Activated effector memory CD4-positive, alpha-beta T cell treated with anti-CD3 and anti-CD28 coated beads, Interleukin-2, amount 50 U/mL, for 16 hours (primary cell): ENCODE data around the gene GPR17.

Source experiments
- DNase-seq: peaks from one replicate; pipeline ENCODE4 v3.0.0-alpha.2; 2020

The GPR17 gene

DNA sequence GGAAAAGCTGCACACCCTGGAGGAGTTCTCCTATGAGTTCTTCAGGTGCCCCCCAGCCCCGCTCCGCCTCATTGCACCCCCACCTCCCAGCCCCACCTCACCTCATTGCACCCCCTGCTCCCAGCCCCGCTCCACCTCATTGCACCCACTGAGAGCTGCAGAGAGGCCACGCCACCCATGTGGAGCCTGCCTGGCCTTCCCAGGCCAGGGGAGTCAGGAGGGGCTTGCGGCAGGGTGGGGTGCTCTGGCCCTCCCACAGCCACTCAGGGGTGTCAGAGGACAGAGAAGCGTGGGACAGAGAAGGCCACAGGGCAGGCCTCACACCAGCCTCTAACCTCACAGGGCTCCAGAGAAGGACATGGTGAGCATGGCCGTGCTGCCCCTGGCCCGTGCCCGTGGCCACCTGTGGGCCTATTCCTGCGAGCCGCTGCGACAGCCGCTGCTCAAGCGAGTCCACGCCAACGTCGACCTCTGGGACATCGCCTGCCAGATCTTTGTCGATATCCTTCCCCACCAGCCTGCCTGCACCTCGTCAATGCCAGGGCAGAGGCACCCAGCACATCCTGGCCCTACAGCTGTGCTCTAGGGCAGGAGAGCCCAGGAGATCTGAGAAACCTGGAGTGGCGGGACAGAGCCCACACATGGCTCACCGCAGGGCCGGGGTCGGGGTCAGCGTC is 15.0 kb upstream of the GPR17 start:
- DNase-seq: no peak

DNA sequence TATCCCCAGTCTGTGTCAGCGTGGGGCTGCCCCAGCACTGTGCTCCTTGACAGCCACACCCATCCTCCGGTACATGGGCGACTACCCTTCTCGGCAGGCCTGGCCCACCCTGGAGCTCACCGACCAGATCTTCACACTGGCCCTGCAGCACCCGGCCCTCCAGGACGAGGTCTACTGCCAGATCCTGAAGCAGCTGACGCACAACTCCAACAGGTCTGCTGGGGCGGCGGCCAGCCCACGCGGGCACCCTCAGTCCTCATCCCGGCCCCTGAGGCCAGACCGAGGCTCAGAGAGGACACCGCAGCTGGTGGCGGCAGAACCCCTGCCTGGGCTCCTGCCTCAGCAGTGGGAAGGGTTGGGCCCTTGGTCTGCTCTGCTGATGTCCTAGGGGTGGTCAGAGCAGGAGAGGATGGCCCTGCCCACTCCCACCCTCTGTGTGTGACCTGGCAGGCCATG is 14.4 kb upstream of the GPR17 start:
- no peak for DNase-seq

DNA sequence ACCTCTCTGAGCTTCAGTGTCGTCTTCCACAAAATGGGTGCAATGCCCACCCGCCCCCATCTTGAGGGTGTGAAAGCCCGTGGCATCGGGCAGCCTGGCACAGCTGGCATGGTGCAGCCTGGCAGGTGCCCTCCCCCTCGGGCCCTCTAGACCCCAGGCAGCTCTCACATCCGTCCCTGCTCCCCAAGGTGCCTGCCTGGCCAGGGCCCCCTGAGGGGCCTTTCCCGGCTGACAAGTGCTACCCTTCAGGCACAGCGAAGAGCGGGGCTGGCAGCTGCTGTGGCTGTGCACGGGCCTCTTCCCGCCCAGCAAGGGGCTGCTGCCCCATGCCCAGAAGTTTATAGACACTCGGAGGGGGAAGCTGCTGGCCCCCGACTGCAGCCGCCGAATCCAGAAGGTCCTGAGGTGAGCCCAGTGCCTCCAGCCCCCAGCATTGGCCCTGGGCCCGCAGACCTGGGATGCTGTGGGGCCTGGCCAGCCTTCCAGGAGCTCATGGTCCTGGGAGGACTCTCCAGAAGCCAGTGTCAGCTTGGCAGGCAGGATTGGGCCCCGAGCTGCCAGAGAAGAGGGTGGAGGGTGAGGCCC is 13.9 kb upstream of the GPR17 start:
- DNase-seq: no peak

DNA sequence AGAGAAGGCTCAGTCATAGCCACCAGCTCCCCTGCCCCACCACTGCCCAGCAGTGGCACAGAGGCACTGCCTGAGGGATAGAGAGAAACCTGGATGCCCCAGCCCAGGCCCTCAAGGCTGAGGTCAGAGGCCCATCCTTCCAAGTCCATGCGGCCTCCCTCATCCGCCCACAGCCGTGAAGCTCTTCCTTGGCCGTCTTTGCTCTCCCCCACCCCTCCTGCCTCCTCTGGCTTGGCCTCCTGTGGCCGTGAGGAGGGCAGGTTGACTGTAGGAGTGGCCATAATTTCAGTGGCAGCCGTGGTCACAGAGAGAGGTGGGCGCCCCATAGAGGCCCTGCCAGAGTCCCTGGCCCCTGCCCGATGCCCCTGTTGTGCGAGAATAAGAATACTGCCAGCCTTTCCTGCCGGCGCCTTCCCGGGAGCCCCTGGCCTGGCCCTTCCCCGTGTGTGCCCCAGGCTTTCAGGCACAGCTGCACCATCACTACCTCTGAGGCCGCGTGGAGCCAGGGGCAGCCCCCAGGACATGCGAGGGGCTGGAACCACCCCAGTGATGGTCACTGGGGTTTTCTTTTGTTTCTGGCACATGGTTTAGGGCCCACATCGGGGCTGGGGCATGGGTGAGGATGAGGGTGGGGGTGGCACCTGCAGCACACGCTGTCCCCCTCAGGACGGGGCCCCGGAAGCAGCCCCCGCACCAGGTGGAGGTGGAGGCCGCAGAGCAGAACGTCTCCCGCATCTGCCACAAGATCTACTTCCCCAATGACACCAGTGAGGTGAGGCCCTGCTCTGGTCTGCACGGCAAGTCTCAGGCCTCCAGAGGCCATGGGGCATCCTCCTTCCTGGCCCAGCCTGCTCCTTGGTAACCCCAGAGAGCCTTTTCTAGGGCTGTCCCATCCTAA is 13.1 kb upstream of the GPR17 start:
- no peak for DNase-seq

DNA sequence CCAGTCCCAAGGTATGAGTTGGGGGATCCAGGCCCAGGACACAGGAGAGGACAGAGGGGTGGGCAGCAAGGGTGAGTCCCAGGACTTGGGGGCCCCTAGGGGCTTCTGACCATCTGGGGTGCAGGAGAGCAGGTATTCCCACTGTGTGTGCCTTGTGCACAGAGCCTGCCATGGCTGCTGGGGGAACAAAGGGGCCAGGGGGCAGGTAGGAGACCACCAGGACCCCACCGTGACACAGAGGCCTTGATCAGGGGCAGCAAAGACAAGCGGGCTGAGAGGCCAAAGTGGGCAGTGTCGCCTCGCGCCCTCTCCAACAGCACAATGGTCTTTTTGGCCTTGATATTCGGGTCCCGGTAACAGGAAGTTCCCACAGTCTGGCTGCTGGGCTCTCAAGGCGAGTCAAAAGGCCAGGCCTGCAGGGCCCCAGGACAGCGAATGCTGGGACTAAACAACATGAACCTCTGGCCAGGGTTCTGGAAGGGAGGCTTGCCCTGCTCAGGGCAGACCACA is 12.3 kb upstream of the GPR17 start:
- DNase-seq: no peak

DNA sequence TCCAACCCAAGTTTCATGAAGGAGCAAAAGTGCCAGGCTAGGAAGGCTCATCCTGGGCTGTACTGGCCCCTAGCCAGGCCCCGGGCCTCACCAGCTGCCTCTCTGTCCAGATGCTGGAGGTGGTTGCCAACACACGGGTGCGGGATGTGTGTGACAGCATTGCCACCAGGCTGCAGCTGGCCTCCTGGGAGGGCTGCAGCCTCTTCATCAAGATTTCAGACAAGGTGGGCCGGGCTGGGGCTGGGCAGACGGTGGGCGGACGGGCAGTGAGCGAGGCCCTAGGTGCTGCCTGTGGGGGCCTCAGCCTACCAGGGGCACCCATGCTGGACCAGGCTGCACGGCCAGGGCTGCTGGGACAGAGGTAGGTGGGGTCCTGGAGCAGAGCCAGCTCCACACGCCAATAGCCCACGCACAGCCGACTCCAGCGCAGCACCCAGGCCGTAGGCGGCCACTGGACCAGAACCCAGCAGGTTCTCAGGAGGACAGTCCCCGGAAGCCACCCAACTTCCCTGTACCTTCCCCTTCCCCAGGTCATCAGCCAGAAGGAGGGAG is 11.8 kb upstream of the GPR17 start:
- DNase-seq: no peak

DNA sequence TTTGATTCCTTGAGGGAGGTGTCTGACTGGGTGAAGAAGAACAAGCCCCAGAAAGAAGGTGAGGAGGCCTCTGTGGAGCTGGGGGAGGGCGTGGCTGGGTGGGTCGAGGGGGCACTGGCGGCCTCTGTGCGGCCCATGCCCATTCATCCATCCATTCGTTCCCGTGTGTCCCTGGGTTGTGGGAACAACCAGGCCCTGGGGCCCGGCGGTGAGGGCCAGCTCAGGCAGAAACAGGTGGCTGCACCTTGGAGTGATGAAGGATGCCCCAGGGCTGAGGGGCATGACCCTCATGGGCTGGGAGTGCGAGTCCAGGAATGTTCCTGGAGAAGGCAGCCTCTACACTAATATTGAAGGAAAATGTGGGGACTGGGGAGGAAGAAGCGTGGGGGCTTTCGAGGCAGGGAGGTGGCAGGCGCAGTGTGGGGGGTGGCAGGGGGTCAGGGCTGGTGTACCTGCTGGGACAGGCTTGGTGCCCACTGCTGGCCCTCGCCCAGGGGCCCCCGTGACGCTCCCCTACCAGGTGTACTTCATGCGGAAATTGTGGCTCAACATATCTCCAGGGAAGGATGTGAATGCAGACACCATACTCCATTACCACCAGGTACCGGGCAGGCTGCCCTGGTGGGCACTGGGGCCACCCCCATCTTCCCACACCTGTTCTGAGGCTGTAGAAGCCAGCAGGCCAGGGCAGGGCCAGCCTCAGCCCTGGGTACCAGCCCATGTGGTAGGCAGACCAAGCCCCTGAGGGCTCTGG is 11.2 kb upstream of the GPR17 start:
- DNase-seq: no peak

DNA sequence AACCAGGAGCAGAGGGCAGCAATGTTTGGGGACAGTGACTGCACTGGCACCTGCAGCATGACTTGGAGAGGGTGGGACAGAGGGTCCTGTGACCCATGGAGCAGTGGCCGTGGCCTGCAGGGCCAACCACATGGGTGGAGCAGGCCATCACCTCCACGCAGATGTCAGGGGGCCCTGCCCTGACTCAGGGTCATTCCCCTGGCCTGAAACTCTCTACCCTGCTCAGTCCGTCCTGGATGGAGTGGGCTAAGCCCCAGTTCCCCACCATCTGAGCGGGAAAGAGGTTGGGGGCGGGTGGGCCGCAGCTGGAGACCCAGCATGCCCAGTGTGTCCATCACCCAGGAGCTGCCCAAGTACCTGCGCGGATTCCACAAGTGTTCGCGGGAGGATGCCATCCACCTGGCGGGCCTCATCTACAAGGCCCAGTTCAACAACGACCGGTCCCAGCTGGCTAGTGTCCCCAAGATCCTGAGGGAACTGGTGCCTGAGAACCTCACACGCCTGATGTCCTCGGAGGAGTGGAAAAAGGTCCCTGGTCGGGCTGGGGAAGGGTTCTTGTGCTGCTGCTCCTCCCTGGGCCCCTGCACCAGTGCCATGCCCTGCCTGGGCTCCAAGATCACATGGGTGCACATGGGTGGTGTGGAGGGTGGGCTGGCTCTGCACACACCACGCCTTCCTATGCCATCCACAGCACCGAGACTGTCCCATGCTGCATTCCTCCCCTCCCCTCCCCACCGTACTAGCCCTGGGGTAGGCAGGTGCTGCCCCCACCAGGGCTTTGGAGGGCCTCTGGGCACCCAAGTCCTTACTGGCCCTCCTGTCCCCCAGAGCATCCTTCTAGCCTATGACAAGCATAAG is 10.3 kb upstream of the GPR17 start:
- DNase-seq: no peak

DNA sequence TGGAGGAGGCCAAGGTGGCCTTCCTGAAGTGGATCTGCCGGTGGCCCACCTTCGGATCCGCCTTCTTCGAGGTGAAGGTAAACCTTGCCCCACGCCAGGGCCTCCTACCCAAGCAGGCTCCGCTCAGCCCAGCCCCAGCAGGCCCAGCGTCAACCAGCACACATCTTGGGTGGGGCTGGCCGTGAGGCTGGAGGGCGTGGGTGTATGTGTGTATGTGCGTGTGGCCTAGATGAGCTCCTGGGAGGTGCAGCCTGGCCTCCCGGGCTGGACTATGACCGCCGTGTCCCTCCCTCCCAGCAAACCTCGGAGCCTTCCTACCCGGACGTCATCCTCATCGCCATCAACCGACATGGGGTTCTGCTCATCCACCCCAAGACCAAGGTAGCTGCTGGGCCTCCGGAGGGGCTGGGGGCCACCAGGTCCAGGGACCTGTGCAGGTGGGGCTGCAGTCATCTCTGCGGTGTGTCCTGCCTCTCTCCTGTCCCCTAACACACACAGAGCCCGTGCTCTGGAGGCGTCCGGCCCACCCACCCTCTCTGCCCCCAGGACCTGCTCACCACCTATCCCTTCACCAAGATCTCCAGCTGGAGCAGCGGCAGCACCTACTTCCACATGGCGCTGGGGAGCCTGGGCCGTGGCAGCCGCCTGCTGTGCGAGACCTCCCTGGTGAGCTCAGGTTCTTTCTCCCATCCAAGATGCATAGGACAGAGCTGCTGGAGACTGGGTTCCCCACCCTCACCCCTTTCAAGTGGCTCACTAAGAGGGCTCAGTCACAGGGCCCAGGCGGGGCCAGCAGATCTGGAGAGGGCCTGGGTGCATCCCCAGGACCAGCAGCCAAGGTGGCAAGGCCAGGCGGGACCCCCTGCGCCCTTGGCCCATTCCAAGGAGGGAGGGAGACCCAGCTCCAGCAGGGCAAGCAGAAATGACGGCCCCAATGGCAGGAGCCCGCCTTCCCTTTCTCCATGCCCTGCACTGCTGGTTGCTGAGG is 9.4 kb upstream of the GPR17 start:
- DNase-seq: no peak

DNA sequence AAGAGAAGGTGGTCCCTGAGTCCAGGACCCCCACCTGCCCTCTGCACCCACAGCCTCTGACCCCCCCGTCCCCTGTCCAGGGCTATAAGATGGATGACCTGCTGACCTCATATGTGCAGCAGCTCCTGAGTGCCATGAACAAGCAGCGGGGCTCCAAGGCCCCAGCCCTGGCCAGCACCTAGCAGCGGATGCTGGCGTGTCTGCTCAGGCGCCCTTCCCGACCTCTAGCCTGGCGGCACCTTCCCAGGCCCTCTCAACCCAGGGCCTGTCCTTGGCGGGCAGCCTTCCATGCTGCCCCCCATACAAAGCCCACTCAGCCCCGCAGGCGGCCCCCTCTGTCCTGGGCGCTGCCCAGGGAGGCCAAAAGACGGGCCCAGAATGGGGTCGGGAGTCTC is 8.7 kb upstream of the GPR17 start:
- DNase-seq: no peak

DNA sequence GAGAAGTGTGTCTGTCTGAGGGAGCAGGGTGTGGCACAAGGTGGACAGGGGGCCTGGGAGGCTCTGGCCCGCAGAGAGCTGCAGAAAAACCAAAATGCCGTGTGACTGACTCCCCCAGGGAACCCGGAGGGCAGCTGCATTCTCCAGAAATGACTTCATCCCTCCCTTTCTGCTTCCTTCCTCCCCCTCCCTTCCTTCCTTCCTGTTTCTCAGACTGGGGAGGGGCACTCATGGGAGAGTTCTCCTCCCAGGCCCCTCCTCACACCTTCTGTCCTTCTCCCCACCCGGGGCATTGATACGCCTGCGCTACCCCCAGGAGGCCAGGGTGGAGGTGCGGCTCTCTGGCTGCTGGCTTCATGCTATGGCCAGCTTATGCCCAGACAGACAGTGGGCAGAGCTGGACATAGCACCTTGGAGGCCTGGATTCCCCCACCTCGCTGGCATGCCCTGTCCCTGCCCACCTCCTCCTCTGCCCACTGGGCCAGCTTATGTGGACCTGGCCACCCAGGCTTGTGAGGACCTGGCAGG is 8.2 kb upstream of the GPR17 start:
- DNase-seq: no peak

DNA sequence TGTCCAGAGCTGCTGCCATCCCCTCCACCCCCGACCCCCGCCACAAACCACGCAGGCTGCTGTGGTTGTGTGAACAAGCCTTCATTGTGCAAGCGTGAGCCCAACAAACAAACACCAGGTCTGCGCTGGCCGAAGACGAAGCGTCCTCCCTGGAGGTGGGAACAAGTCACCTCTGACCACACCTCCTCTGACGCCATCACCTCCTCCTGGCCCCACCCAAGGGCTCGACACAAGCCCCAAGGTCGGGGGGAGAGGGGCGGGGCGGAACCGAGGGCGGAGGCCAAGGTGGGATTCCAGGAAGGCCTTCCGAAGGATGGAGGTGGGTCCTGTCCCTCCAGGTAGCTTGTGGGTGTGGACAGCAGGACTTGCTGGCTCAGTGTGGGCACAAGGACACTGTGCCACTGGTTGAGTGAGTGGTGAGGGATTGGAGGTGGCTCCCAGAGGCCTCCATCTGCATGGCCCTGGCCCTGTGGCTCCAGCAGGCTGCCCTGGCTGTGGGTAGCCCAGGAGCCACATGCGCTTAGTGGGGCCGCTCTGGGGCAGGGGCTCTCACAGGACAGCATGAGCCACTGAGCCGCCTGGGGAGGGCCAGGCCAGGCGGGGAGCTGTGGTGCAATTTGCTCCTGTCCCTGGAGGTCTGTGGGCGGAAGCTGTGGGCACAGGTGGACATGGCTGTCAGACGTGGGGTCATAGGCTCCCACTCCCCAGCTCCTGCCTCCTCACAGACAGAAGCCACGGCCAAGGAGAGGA is 7.4 kb upstream of the GPR17 start:
- no peak for DNase-seq

DNA sequence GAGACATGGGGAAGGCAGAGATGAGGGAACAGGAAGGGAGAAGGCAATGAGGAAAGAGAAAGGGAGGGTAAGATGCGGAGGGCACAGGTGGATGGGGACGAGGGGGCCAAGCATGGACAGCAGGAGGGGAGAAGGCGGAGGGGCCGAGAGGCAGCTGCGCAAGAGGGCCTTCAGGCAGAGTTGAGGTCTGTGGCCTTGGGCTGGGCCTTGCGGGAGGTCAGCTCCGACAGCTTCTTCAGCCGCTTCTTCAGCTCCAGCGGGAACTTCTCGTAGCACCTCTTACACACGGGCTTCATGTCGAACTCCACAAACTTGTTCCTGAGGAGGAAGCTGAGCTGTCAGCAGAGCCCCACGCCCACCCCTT is 6.9 kb upstream of the GPR17 start:
- no peak for DNase-seq

DNA sequence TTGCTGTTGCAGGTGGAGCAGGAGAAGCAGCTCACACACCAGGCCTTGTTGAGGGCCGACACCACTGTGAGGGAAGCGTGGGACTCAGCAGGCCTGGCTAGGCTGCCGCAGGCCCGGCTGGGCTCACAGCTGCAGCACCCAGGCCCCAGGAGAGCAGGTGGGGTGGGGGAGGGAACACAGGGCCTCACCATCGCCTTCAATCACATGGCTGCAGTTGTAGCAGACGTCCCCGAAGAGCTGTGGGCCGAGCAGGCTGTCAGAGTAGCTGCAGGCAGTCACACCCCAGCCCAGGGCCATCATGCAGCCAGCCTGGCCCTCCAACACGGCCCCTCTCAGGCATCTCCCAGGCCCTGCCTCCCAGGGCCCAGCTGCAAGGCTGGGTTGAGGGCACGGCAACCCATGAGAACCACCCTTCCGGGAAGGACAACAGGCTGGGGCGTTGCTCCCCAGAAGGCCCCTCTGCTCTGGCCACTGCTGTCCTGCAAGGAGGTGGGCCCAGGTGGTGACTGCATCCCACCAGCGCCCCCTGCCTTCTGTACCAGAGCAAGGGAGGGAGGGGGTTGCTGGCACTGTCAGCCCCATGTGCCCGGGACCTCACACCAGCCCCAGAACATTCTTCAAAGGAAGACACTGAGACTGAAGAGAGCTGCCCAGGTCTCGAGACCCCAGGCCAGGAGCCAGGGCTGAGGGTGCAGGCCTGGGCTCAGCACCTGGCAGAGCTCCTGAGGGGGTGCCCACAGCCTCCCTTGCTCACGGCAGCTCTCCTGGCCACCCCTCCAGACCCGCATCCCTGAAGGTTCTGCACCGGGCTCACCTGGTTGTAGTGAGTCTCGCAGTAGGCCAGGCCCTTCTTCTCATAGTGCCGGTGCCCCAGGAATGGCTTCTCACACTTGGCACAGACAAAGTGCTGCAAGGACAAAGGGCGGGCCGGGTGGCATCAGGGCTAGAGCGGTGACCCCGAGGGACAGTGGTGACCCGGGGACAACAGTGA is 5.6 kb upstream of the GPR17 start:
- peak; percentile 73 for DNase-seq

DNA sequence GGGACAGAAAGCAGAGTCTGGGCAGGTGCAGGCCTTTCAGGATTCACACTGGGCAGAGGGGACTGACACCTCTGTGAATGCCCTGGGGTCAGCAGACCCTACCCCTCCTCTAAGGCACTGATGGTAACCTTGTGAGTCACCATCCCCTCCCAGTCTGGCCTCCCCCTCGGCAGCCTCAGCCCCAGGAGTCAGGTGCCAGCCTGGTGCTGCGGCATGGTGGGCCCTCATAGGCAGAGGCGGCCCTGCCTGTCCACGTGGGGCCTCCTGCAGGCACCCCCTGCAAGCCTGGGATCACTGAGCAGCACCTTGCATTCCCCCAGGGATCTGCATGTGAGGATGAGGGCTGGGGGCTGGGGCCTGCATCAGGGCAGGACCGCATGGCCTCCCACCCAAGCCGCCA is 4.8 kb upstream of the GPR17 start:
- DNase-seq: no peak

DNA sequence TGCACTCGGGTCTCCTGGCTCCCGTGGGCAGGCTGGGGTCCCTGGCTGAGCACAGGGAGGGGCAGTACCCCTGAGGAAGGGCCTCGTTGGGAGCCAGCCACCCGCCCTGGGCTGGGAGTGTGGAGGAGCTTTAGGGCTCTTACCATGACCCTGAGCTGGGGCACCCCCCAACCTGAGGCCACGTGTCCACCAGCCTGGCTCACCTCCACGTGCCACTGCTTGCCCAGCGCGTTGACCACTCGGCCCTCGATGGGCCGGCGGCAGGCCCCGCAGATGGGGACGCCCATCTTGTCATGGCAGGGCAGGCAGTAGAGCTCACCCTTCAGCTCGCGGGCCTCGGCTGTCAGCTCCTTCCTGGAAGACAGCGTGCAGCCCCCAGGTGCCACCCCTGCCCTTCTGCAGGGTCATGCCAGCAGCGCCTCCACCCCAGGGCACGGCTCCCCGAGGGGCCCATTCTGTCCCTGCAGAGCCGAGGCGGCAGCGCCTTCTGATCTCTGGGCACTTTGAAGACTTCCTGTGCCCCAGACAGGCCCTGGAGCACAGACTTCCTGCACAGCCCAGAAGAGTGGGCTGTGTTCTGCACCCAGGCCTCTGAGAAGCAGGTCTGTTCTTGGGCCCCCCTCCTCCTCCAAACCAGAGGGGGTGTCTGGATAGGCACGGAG is 4.0 kb upstream of the GPR17 start:
- peak; percentile 79 for DNase-seq

DNA sequence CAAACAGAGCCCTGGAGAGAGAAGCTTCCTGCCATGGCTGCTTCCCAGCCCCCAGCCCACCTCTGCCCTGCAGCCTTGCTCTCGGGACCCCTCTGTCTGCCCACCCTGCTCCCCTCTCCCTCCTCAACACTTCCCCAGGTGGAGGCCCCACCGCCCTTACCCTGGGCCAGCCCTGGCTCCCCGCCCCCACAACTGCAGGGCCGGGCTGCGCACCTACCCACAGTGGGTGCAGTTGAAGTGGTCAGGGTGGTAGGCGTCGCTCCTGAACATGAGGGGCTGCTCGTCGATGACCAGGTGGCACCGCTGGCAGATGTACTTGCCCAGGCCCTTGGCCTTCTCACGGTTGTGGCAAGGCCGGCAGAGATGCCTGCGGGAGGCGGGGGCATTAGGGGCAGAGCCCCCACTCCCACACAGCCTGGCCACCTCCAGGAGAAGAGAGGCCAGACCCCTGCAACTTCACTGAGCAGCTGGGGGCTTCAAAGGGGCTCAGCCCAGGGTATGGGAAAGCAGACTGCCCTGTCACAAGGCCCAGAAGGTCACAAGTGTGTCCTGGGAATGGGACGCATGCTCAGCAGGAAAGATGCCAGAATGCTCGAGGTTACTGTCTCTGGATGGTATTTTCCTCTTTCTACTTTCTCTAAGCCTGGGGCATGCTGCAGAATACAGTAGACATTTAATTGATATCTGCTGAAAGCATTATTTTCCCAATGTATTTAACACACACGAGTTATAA is 3.1 kb upstream of the GPR17 start:
- DNase-seq: no peak
